22Rv1 (cell line): Measurements from ENCODE around the gene SLC35B2.

Experiments used
- ZFX ChIP-seq: fragments of 450-650 bp; IDR thresholded peaks from 2 replicates; pipeline ENCODE4 v1.6.1; 2017; ENCODE audit warnings: antibody characterized with exemption, borderline replicate concordance
- TF ChIP-seq, protein P1 (sequence below): fragments of 450-650 bp; IDR thresholded peaks from 2 replicates; pipeline ENCODE4 v1.5.1; 2017; ENCODE audit warnings: mild to moderate bottlenecking

DNA sequence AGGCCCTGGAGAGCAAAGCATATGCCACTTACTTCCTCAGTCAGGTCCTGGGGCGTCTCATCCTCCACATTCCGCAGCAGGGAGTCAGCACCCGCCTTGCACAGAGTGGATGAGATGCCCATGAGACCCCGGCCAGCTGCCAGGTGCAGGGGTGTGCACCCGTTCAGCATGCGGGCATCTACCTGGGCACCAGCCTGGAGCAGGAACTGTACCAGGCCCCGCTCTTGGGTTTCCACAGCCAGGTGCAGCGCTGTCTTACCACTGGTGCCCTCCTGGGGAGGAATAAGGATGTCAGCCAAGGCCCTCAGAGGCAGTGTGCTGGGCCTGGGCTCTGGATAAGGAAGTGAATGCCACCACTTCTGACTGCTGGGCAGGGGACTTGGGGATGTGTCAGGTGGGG lies 2.7 kb upstream of the SLC35B2 start:
- TF ChIP-seq, protein P1, sequence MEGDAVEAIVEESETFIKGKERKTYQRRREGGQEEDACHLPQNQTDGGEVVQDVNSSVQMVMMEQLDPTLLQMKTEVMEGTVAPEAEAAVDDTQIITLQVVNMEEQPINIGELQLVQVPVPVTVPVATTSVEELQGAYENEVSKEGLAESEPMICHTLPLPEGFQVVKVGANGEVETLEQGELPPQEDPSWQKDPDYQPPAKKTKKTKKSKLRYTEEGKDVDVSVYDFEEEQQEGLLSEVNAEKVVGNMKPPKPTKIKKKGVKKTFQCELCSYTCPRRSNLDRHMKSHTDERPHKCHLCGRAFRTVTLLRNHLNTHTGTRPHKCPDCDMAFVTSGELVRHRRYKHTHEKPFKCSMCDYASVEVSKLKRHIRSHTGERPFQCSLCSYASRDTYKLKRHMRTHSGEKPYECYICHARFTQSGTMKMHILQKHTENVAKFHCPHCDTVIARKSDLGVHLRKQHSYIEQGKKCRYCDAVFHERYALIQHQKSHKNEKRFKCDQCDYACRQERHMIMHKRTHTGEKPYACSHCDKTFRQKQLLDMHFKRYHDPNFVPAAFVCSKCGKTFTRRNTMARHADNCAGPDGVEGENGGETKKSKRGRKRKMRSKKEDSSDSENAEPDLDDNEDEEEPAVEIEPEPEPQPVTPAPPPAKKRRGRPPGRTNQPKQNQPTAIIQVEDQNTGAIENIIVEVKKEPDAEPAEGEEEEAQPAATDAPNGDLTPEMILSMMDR, result no peak
- TF ChIP-seq ZFX, result no peak
